ENCODE measurements around the gene OR2F1.
"Not testable (repeated sequence)": the region's sequence is repeated elsewhere in the genome, so short reads cannot be mapped to it uniquely, and the experiment has no call there.

OR2F1 gene

DNA sequence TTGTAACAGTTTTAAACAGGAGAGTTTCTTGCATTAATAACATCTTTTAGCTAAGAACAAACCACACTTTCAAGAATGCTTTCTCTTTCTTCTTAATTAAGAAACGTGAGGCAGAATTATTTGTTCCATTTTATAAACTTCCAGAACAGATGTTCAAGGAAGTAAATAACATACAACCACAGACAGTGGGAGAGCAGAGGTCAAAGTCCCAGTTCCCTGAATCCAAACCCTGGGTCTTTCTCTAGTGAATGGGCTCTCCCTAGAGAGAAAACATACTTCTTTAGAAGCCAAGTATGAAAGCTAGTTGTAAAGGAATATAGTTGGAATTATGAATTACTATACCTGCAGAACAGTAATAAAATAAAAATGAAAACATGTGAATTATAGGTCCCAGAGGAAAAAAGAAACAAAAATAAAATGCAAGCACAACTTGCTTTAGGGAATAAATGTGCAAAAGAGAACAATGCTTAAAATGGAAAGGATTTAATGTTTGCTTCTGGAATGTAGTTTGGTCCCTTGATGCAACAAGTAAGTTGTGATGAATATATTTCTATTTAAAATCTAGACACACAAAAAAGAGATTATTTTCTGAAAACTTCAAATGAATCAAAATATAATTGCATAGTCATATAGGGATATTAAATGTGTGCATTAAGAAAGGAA, 51.5 kb downstream of the OR2F1 start:
- no peak for FAIRE-seq

DNA sequence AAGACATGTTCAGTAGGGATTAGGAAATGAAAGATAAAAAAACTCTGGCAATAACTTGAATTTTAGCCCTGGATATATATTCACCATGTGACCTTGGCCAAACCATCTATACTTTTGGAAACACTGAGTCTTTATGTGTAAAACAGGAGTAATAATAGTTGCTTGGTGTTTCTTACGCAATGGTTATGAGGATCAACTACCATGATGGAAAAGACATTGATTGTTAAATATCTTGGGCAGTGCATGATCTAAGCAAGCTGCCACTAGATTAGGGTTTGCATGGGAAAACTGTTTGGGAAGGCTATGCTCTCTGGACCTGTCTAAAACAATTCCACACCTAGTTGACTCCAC, 52.0 kb downstream of the OR2F1 start:
- DNase-seq (ENCODE audit: low spot score) = no peak
- no peak for FAIRE-seq

More for the DNA sequence above, 51.5 kb downstream of the OR2F1 start:
- no peak for DNase-seq (ENCODE audit: low spot score)

DNA sequence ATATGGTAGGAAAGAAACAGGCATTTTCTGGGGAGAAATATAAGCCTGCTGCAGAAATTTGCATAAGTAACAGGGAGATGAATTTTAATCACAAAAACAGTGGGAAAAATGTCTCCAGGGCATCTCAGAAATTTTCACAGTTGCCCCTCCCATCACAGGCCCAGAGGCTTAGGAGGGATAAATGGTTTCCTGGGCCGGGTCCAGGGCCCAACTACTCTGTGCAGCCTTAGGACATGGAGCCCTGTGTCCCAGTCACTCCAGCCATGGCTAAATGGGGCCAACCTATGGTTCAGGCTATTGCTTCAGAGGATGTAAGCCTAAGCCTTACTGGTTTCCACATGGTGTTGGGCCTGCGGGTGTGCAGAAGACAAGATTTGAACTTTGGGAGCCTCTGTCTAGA, 54.7 kb downstream of the OR2F1 start:
- DNase-seq (ENCODE audit: low spot score) = no peak
- no peak for FAIRE-seq

DNA sequence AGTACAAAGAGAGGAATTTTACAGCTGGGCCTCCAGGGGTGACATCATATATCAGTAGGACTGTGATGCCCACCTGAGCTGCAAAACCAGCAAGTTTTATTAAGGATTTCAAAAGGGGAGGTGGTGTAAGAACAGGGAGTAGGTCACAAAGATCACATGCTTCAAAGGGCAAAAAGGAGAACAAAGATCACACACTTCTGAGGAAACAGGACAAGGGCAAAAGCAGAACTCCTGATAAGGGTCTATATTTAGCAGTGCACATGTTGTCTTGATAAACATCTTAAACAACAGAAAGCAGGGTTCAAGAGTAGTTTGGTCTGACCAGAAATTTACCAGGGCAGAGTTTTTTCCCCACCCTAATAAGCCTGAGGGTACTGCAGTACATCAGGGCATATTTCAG, 55.4 kb downstream of the OR2F1 start:
- FAIRE-seq = not testable (repeated sequence)

DNA sequence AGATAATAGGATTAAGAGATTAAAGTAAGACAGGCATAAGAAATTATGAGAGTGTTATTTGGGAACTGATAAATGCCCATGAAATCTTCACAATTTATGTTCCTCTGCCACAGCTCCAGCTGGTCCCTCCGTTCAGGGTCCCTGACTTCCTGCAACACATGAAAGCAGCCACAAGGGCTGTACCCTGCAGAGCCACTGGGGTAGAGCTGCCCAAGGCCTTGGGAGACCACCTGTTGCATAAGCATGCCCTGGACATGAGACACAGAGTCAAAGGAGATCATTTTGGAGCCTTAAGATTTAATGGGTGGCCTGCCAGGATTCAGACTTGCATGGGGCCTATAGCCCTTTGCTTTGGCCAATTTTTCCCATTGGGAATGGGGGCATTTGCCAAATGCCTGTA, 56.2 kb downstream of the OR2F1 start:
- not testable (repeated sequence) for FAIRE-seq; DNase-seq (ENCODE audit: low spot score)

More for the DNA sequence above, 55.4 kb downstream of the OR2F1 start:
- DNase-seq (ENCODE audit: low spot score) = not testable (repeated sequence)

DNA sequence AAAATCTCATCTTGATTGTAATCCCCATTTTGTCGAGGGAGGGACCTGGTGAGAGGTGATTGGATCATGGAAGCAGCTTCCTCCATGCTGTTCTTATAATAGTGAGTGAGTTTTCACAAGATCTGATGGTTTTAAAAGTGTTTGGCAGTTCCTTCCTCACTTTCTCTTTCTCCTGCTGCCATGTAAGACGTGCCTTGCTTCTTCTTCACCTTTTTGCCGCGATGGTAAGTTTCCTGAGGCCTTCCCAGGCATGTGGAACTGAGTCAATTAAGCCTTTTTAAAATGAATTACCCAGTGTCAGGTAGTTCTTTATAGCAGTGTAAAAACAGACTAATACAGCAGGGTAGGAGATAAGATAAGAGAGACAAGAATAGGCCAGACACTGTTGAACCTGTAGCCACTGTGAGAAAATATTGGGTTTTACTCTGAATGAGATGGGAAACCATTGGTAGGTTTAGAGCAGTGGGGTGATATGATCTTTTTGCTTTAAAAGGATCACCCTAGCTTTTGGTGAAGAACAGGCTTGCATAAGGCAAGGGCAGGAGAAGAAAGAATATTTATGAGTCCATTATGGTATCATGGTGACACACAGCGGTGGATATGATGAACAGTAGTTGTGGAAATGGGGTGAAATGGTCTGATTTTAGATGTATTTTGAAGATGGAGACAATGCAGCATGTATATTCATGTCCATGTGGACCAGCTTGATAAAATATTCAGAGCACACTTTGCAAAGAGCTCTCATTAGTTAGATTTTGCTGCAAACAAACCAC, 57.0 kb downstream of the OR2F1 start:
- no peak for DNase-seq (ENCODE audit: low spot score)
- no peak for FAIRE-seq

All from RCC 7860 (cell line).